Activated CD4-positive, alpha-beta memory T cell treated with anti-CD3 and anti-CD28 coated beads for 36 hours (primary cell): Measurements from ENCODE around the gene DHRS2. TPM values are rescaled to one million over a fixed set of nuclear protein-coding genes. Genes with fewer than 3 reads are reported as not detected.
"Not testable (repeated sequence)": the region's sequence is repeated elsewhere in the genome, so short reads cannot be mapped to it uniquely, and the experiment has no call there.

Source experiments
- CTCF ChIA-PET: fragments of 350-600 bp; sonication (Branson Sonifier 250); formaldehyde crosslinking; loops from one replicate; lab custom pipeline; 2021; ENCODE audit warnings: antibody characterized with exemption, inconsistent platforms; lab: Charles Lee
- POLR2A ChIA-PET: fragments of 350-600 bp; sonication (Branson Sonifier 250); formaldehyde crosslinking; loops from one replicate; lab custom pipeline; 2021; ENCODE audit warnings: antibody characterized with exemption; lab: Charles Lee
- DNase-seq: peaks from one replicate; pipeline ENCODE4 v3.0.0-alpha.2; 2020
- H3K27ac Mint-ChIP-seq: one replicate; pipeline ENCODE4 v1.8.0; 2021; ENCODE audit warnings: mixed read lengths
- H3K27me3 Mint-ChIP-seq: one replicate; pipeline ENCODE4 v1.8.0; 2021; ENCODE audit warnings: mixed read lengths
- H3K36me3 Mint-ChIP-seq: one replicate; pipeline ENCODE4 v1.8.0; 2021; ENCODE audit warnings: mixed read lengths
- H3K4me1 Mint-ChIP-seq: one replicate; pipeline ENCODE4 v1.8.0; 2021; ENCODE audit warnings: low read depth, mixed read lengths
- H3K4me3 Mint-ChIP-seq: one replicate; pipeline ENCODE4 v1.8.0; 2021; ENCODE audit warnings: mild to moderate bottlenecking, mixed read lengths
- H3K9me3 Mint-ChIP-seq: one replicate; pipeline ENCODE4 v1.8.0; 2021; ENCODE audit warnings: mixed read lengths
- intact Hi-C: fragments of 100-400 bp; cut with micrococcal nuclease; formaldehyde crosslinking; loops from one replicate; pipeline ENCODE4 v1.15.1; 2023
- total RNA-seq, 2 experiments: library from RNA; stranded (reverse); gene quantifications; one replicate each; pipeline ENCODE4 v1.2.3, GENCODE V29; 2021

The DHRS2 gene, protein sequence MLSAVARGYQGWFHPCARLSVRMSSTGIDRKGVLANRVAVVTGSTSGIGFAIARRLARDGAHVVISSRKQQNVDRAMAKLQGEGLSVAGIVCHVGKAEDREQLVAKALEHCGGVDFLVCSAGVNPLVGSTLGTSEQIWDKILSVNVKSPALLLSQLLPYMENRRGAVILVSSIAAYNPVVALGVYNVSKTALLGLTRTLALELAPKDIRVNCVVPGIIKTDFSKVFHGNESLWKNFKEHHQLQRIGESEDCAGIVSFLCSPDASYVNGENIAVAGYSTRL
- total RNA-seq: 1 to 10 TPM; 2.5 to 2.6 TPM

DNA sequence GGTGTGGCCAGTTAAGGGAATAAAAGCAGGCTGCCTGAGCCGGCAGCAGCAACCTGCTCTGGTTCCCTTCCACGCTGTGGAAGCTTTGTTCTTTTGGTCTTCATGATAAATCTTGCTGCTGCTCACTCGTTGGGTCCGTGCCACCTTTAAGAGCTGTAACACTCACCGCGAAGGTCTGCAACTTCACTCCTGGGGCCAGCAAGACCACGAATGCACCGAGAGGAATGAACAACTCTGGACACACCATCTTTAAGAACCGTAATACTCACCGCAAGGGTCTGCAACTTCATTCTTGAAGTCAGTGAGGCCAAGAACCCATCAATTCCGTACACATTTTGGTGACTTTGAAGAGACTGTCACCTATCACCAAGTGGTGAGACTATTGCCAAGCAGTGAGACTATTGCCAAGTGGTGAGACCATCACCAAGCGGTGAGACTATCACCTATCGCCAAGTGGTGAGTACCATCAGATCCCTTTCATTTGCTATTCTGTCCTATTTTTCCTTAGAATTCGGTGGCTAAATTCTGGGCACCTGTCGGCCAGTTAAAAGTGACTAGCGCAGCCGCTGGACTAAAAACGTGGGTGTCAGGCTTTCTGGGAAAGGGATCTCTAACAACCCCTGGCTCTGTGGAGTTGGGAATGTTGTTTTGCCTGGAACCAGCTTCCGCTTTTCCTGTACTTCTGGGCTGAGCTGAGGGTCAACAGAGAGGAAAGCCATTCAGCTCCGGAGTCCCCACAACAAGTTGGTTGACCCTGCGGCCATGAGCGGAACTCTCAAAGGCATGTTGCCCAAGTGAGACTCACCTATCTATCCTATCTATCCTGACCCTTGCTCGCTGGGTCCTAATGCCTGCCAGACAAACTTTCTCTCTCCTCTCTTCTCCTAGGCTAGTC, at the start of gene DHRS2:
DHRS2 (plus strand) TSS at position 48 of the 895 bp plus-strand sequence. CDS start 2,501 bp downstream, outside the sequence.
- CTCF ChIA-PET: interaction anchor here (0.6 to 1.1 kb wide), 2 partner anchors 47 to 281 kb away, joined by 3 to 10 read pairs; no protein-coding TSS in a partner anchor
- no peak for DNase-seq
- Mint-ChIP-seq H3K27me3 (peaks cover 2% of the 10 kb centered on the region), H3K36me3 (no peaks in the 10 kb centered on the region), H3K4me1 (peaks cover 3% of the 10 kb centered on the region), H3K9me3 (peaks cover 2% of the 10 kb centered on the region), H3K27ac (no peak within 1 kb of the TSS), H3K4me3 (no peak within 1 kb of the TSS)
- intact Hi-C loops: no loop called here
- POLR2A ChIA-PET: no interaction called here

GRCh38 chr14:23588884-23589598, 47.1 kb upstream of the DHRS2 start:
- Mint-ChIP-seq H3K4me3 (no peak overlapping the region), H3K27me3 (peaks cover 15% of the 10 kb centered on the region), H3K4me1 (peaks cover 2% of the 10 kb centered on the region), H3K9me3 (no peaks in the 10 kb centered on the region), H3K27ac (no peak overlapping the region), H3K36me3 (no peaks in the 10 kb centered on the region)
- intact Hi-C loops: loop anchor here (1.0 kb wide), 4 partner anchors 17 to 340 kb away; no protein-coding TSS in a partner anchor
- peak; percentile 91 for DNase-seq
- ChIA-PET POLR2A (interaction anchor here (0.8 to 1.0 kb wide), 3 partner anchors 17 to 557 kb away, joined by 3 to 4 read pairs (median 3); partner anchors contain the start of gene PSME2), CTCF (interaction anchor here (0.5 to 6.1 kb wide), 40 partner anchors 9 to 503 kb away, joined by 3 to 103 read pairs (median 5); partner anchors contain the start of genes AP1G2, DHRS2, DHRS4 and ZFHX2)

GRCh38 chr14:23589606-23590005, 46.6 kb upstream of the DHRS2 start:
- H3K4me1 Mint-ChIP-seq: peaks cover 2% of the 10 kb centered on the region
- H3K27ac Mint-ChIP-seq: no peak overlapping the region
- ChIA-PET CTCF (interaction anchor here (0.5 to 6.1 kb wide), 32 partner anchors 8 to 503 kb away, joined by 3 to 103 read pairs (median 6); partner anchors contain the start of genes AP1G2 and DHRS2), POLR2A (interaction anchor here (0.8 to 1.0 kb wide), 3 partner anchors 16 to 557 kb away, joined by 3 to 4 read pairs (median 3); partner anchors contain the start of gene PSME2)
- peaks cover 12% of the 10 kb centered on the region for H3K27me3 Mint-ChIP-seq
- intact Hi-C loops: loop anchor here (1.0 kb wide), 4 partner anchors 17 to 340 kb away; no protein-coding TSS in a partner anchor
- no peaks in the 10 kb centered on the region for H3K36me3 Mint-ChIP-seq
- H3K4me3 Mint-ChIP-seq: no peak overlapping the region
- DNase-seq: no peak
- no peaks in the 10 kb centered on the region for H3K9me3 Mint-ChIP-seq

DNA sequence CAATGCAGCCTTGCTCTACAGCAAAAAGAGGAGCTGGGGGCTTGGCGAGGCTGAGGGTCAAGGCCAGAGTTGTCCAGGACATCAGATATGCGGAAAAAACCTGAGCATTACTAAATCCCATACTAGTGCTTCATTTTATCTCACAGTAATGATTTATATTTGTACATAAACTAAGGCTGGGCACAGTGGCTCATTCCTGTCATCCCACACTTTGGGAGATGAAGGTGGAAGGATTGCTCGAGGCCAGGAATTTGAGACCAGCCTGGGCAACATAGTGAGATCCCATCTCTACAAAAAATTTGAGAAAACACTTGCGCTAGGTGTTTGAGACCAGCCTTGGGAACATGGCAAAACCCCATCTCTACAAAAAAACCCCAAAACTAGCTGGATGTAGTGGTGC, 46.0 kb upstream of the DHRS2 start:
- DNase-seq: no peak
- Mint-ChIP-seq H3K4me1 (peaks cover 2% of the 10 kb centered on the region), H3K4me3 (no peak overlapping the region), H3K9me3 (no peaks in the 10 kb centered on the region), H3K27ac (no peak overlapping the region), H3K36me3 (no peaks in the 10 kb centered on the region), H3K27me3 (peaks cover 12% of the 10 kb centered on the region)
- ChIA-PET POLR2A (no interaction called here), CTCF (interaction anchor here (0.6 to 6.1 kb wide), 9 partner anchors 11 to 340 kb away, joined by 3 to 103 read pairs (median 3); partner anchors contain the start of gene DHRS2)
- intact Hi-C loops: no loop called here

DNA sequence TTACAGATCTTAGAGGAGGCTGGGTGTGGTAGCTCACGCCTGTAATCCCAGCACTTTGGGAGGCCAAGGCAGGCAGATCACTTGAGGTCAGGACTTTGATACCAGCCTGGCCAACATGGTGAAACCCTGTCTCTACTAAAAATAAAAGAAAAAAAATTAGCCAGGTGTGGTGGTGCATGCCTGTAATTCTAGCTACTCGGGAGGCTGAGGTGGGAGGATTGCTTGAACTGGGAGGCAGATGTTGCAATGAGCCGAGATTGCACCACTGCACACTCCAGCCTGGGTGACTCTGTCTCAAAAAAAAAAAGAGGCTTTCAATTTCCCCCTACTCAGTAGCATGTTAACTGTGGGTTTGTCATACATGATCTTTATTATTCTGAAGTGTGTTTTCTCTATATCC, 42.0 kb upstream of the DHRS2 start:
- DNase-seq, H3K27me3 Mint-ChIP-seq, H3K27ac Mint-ChIP-seq, H3K4me1 Mint-ChIP-seq, CTCF ChIA-PET, H3K4me3 Mint-ChIP-seq, H3K9me3 Mint-ChIP-seq, intact Hi-C loops, H3K36me3 Mint-ChIP-seq, POLR2A ChIA-PET: not testable (repeated sequence)

DNA sequence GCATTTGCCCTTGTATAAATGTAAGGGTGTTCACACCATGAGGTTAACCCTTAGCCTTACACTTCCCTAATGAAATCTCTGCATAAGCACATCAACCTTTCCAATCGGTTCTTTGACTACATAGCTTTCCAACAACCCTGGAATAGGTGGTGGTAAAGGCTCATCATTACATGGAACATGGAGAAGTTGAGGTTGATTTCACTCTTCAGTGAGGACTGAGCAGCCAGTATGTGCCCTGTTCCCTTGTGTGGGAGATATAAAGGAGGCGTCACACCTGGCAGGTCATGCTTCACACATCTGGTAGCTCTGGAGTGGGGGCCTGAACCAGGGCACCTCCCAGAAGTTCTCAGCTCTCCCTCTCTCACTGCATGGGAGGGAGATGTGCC, 35.8 kb upstream of the DHRS2 start:
- no peak for DNase-seq
- H3K4me1 Mint-ChIP-seq: no peaks in the 10 kb centered on the region
- no peaks in the 10 kb centered on the region for H3K36me3 Mint-ChIP-seq
- ChIA-PET CTCF (interaction anchor here (1.8 to 3.5 kb wide), 3 partner anchors 10 to 32 kb away, joined by 6 to 14 read pairs (median 11); no protein-coding TSS in a partner anchor), POLR2A (no interaction called here)
- intact Hi-C loops: no loop called here
- H3K27me3 Mint-ChIP-seq: no peaks in the 10 kb centered on the region
- H3K4me3 Mint-ChIP-seq: no peak overlapping the region
- H3K9me3 Mint-ChIP-seq: peaks cover 4% of the 10 kb centered on the region
- H3K27ac Mint-ChIP-seq: no peak overlapping the region

- Mint-ChIP-seq H3K27ac (no peak overlapping the region), H3K36me3 (no peaks in the 10 kb centered on the region), H3K4me3 (no peak overlapping the region), H3K4me1 (peaks cover 4% of the 10 kb centered on the region), H3K27me3 (no peaks in the 10 kb centered on the region), H3K9me3 (peaks cover 4% of the 10 kb centered on the region)
- no peak for DNase-seq
- intact Hi-C loops: no loop called here
- ChIA-PET POLR2A (no interaction called here), CTCF (interaction anchor here (1.8 to 3.5 kb wide), 3 partner anchors 10 to 31 kb away, joined by 6 to 14 read pairs (median 11); no protein-coding TSS in a partner anchor)
Observed at GRCh38 chr14:23600806-23601205, 35.4 kb upstream of the DHRS2 start.

GRCh38 chr14:23601424-23601823, 34.7 kb upstream of the DHRS2 start:
- intact Hi-C loops: no loop called here
- DNase-seq: no peak
- ChIA-PET POLR2A (no interaction called here), CTCF (interaction anchor here (1.1 to 3.5 kb wide), 3 partner anchors 11 to 307 kb away, joined by 3 to 14 read pairs (median 6); no protein-coding TSS in a partner anchor)
- Mint-ChIP-seq H3K27ac (no peak overlapping the region), H3K4me3 (no peak overlapping the region), H3K36me3 (no peaks in the 10 kb centered on the region), H3K27me3 (no peaks in the 10 kb centered on the region), H3K9me3 (peaks cover 4% of the 10 kb centered on the region), H3K4me1 (peaks cover 9% of the 10 kb centered on the region)

- Mint-ChIP-seq H3K4me1 (peaks cover 13% of the 10 kb centered on the region), H3K27me3 (no peaks in the 10 kb centered on the region), H3K36me3 (no peaks in the 10 kb centered on the region), H3K9me3 (peaks cover 4% of the 10 kb centered on the region), H3K4me3 (no peak overlapping the region), H3K27ac (no peak overlapping the region)
- CTCF ChIA-PET: interaction anchor here (1.1 to 3.5 kb wide), 4 partner anchors 11 to 306 kb away, joined by 3 to 14 read pairs (median 6); no protein-coding TSS in a partner anchor
- POLR2A ChIA-PET: no interaction called here
- no peak for DNase-seq
- intact Hi-C loops: no loop called here
Observed at GRCh38 chr14:23601845-23602180, 34.4 kb upstream of the DHRS2 start.

- Mint-ChIP-seq H3K27ac (no peak overlapping the region), H3K4me1 (peaks cover 19% of the 10 kb centered on the region), H3K27me3 (no peaks in the 10 kb centered on the region), H3K9me3 (peaks cover 4% of the 10 kb centered on the region), H3K36me3 (no peaks in the 10 kb centered on the region), H3K4me3 (no peak overlapping the region)
- CTCF ChIA-PET: interaction anchor here (1.1 to 3.5 kb wide), 3 partner anchors 13 to 306 kb away, joined by 3 to 14 read pairs (median 7); no protein-coding TSS in a partner anchor
- intact Hi-C loops: no loop called here
- DNase-seq: no peak
- POLR2A ChIA-PET: no interaction called here
Observed at GRCh38 chr14:23602181-23603095, 33.7 kb upstream of the DHRS2 start.
